HepG2 (cell line): Measurements from ENCODE around the gene ATP9B.

Source experiments
- ELF4 ChIP-seq: sonication (generic); formaldehyde crosslinking; IDR thresholded peaks from 2 replicates; pipeline ENCODE4 v1.5.0; 2020; ENCODE audit warnings: missing genetic modification reagents, mild to moderate bottlenecking, moderate library complexity, borderline replicate concordance
- EZH2 ChIP-seq: conservative IDR thresholded peaks from 2 replicates; pipeline ENCODE4 v1.6.1; 2012; ENCODE audit warnings: mild to moderate bottlenecking, low read depth, low read length, moderate library complexity
- PHF8 ChIP-seq: sonication (generic); formaldehyde crosslinking; IDR thresholded peaks from 2 replicates; pipeline ENCODE4 v1.5.0; 2020; ENCODE audit warnings: missing genetic modification reagents
- ZNF644 ChIP-seq: IDR thresholded peaks from 2 replicates; pipeline ENCODE4 v1.6.1; 2016; ENCODE audit warnings: low read depth
- TF ChIP-seq, protein P1 (sequence below): sonication (generic); formaldehyde crosslinking; IDR thresholded peaks from 2 replicates; pipeline ENCODE4 v1.5.0; 2020; ENCODE audit warnings: mild to moderate bottlenecking, missing genetic modification reagents, moderate library complexity

DNA sequence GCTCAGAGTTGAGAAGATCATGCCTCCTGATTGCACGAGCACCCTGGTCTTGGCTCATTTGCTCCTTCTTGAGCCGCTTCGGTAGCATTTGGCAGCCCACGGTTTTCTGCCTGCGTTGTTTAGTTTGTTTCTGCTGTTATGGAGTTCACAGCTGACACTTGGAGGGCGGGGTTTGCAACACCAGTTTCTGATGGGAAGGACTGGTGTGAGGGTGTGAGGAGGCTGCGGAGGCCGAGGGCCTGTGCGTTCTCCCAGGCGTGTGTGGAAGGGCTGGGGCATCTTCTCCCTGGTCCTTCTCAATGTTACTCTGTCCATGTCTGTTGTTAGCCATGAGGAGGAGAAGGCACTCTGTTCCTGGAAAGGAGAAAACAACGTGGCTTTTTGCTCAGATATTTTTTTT, 349.4 kb downstream of the ATP9B start:
- TF ChIP-seq ZNF644 (CRISPR knock-in tag): no peak
- TF ChIP-seq, protein P1, sequence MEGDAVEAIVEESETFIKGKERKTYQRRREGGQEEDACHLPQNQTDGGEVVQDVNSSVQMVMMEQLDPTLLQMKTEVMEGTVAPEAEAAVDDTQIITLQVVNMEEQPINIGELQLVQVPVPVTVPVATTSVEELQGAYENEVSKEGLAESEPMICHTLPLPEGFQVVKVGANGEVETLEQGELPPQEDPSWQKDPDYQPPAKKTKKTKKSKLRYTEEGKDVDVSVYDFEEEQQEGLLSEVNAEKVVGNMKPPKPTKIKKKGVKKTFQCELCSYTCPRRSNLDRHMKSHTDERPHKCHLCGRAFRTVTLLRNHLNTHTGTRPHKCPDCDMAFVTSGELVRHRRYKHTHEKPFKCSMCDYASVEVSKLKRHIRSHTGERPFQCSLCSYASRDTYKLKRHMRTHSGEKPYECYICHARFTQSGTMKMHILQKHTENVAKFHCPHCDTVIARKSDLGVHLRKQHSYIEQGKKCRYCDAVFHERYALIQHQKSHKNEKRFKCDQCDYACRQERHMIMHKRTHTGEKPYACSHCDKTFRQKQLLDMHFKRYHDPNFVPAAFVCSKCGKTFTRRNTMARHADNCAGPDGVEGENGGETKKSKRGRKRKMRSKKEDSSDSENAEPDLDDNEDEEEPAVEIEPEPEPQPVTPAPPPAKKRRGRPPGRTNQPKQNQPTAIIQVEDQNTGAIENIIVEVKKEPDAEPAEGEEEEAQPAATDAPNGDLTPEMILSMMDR: no peak
- no peak for TF ChIP-seq PHF8 (CRISPR knock-in tag)
- no peak for TF ChIP-seq ELF4
- no peak for TF ChIP-seq EZH2
